ENCODE measurements around the gene CD63.
A peak's percentile ranks its signal among the peaks of the same experiment; 100 is the strongest.
"Not testable (repeated sequence)": the region's sequence is repeated elsewhere in the genome, so short reads cannot be mapped to it uniquely, and the experiment has no call there.

The CD63 gene, protein sequence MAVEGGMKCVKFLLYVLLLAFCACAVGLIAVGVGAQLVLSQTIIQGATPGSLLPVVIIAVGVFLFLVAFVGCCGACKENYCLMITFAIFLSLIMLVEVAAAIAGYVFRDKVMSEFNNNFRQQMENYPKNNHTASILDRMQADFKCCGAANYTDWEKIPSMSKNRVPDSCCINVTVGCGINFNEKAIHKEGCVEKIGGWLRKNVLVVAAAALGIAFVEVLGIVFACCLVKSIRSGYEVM

GRCh38 chr12:55728939-55729818 is at the start of gene CD63:
Gene CD63, minus strand, starts transcription at chr12:55729009. Its CDS starts 668 bp downstream, at chr12:55728341.
- DNase-seq: peak; percentile 89

DNA sequence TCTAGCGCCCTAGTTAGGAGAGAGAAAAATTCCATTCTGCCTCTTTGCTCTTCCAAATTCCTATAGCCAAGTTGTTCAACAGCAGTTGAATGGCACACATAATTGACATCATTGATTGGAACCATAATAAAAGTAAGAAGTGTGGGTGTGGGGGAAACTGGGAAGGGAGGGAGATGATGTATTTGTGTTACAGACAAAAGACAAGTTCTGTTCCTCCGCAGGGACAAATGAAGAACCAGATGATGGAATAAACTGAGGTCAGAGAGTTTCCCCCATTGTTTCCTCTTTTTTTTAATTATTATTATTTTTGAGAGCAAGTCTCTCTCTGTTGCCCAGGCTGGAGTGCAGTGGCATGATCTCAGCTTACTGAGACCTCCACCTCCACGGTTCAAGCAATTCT is 49.0 kb upstream of the CD63 start:
- DNase-seq: no peak

- DNase-seq: peak; percentile 89
Measured at GRCh38 chr12:55771736-55772135, 42.9 kb upstream of the CD63 start.

- DNase-seq: no peak
Measured at GRCh38 chr12:55767156-55767555, 38.3 kb upstream of the CD63 start.

DNA sequence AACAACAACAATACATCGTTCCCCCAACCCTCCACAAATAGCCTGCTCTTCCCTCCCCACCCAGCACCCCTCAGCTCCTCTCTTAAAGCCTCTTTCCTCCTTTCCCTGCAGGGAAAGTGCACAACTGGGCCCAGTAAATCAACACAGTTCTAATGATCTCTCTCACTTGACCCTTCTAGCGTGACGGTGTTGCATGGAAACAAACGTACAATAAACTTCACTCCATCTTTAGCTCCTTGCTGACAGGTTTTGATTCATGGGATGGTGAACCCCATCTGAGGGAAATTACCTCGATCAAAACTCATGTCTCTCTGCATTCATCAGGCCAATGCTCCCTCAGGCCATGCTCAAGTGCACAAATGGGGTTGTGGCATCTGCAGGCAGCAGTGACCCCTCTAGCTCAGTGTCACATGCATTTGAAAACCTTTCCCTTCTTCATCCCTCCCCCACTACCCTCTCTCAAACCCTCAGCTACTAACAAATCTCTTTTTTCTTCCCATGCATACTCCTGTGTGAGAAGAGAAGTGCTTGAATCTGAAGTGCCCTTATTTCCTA is 37.0 kb upstream of the CD63 start:
- DNase-seq: no peak

GRCh38 chr12:55762646-55763045 is 33.8 kb upstream of the CD63 start:
- DNase-seq: no peak

GRCh38 chr12:55760663-55761062 is 31.9 kb upstream of the CD63 start:
- DNase-seq: no peak

GRCh38 chr12:55758575-55758974 is 29.8 kb upstream of the CD63 start:
- not testable (repeated sequence) for DNase-seq

- no peak for DNase-seq
Measured at GRCh38 chr12:55757701-55758100, 28.9 kb upstream of the CD63 start.

DNA sequence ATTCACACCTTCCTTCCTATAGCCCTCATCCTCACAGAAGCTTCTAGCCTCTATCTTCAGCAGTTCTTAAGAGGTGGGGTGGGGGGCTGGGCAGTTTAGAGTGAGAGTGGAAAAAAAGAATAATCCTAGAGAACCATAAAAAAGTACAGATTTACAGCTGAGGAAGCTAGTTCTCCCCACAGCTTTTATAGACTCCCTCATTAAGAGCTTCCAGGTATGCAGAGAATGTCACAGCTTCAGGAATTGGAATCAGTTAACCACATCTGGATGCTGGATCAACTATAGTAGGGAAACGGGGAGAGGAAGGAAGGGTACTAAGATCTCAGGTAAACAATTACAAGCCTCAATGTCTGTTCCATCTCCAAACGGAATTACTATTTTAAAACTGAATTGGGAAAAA is 26.4 kb upstream of the CD63 start:
- no peak for DNase-seq

- DNase-seq: no peak
Measured at GRCh38 chr12:55748230-55748993, 19.6 kb upstream of the CD63 start.

- no peak for DNase-seq
Measured at GRCh38 chr12:55746913-55747231, 18.1 kb upstream of the CD63 start.

DNA sequence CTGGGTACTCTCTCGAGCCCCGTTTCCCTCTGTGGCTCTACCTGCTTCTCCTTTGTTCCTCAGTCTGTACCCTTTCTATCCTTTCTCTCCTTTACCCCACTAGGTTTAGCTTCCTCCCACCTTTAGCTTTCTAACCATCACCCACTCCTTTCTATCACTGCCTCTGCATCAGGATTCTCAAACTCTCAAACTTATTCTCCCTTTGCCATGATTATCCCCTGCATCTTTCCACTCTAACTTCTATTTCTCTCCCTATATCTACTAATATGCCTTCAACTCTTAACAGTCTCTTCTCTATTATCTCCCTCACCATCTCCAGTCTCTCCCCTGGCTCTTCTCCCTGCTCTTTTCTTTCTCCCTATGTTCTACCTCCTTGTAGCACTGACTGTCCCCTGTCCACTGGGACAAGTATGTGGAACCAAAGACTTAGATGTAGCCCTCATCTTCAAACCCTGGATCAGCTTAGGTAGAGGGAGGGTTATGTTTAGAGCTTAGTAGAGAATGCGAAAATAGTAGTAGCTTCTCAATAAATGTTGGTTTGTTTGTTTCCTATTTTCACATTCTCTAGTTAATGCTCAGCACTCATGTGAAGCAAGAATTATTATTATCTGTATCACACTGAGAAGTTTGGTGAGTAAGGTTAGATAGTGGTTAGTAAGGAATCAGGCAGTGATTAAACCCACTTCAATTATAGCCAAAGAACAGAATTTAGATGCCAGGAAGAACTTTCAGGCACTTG is 17.5 kb upstream of the CD63 start:
- no peak for DNase-seq

DNA sequence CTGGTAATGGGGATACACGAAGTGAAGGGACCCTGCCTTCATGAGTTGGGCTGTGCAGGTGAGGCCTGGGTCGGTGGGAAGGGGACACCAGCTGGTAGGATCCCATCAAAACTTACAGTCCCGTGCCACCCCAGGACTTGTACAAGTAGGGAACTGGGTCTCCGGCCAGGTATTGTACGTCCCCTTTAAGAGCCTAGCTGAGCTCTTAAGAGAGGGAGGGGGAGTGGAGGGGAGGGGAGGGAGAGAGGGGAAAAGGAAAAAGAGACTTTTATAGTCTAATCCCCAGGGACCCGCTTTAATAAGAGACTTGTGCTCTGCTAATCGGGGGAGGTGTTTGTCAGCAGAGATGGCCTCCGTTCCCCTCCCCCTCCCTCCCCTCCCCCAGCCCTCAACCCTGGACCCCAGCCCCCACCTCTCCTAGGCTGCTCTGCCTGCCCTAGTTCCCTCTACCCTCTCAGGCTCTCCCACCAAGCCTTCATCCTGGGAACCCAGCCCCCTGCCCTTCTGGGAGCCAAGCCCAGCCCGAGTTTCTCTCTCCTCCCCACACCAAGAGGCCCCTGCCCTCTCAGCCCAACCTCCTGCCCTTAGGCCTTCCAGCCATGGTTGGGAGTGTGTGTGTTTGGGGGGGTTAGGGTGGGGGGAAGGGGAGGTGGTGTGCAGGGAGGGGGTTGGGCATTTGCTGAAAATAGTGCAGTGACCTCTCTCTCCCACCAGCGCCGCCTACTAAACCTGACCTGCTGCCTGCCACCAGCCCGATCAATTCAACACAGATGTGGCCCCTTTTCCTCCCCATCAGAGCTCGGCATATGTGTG is 16.8 kb upstream of the CD63 start:
- DNase-seq: peak; percentile 56

DNA sequence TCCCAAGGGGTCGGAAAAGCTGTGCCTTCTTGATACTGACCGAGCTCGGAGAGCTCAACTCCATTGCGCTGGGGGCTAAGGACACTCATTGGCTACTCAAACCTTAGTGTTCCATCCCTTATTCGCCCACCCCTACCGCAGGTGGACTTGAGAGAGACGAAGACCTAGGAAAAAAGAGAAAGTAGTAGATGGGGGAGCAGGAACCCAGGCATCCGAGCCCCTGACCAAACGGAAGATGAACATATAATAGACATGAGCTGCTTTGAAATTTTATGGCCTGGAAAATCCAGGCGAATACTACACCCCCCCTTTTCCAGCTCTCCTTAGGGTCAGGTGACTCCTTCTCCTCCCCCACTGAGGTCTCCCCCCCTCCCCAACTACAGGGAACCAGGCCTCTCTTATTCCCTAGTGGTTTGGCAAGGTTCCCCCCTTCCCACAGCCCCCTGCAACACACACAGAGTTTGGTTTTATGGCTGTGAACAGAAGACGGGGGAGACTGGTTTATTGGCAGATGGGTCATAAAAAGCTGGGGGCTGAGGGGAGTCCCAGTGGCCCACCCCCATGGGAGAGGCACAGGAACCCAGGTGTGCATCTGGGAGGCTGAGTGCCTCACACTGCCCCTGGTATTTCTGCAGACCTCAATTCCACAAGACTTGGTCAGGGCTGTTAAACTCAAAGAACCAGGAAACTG is 15.7 kb upstream of the CD63 start:
- DNase-seq: peak; percentile 26

GRCh38 chr12:55743406-55744339 is 14.9 kb upstream of the CD63 start:
- DNase-seq: peak; percentile 57

DNA sequence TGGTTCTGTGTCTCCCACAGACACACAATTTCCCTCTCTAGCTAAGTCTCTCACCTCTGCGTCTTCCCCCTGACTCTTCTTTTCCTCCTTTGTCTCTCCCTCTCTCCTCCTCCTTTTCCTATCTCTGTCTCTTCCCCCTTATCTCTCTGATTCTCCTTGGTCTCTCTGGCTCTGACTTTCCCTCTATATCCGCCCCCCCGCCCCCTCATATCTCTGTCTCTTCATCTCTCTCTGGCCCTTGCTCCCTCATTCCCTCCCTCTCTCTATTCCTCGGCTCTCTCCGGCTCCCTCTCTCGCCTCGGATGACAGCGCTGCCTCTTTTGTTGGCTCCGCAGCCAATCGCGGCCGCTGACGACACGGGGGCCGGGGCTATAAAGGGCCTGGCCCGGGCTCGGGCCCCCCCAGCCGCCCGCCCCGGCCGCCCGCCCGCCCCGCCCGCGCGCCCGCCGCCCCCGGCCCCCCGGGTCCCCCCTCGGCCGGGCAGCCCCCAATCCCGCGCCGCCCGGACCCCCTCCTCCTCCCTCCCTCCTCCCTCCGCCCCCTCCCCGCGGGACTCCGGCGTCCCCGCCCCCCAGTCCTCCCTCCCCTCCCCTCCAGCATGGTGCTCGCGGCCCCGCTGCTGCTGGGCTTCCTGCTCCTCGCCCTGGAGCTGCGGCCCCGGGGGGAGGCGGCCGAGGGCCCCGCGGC is 14.1 kb upstream of the CD63 start, which contains the start of gene GDF11:
Gene GDF11, plus strand, starts transcription at position 404 of the 687 bp plus-strand sequence. Its CDS starts 195 bp downstream, at position 599.
- DNase-seq: peak; percentile 83

DNA sequence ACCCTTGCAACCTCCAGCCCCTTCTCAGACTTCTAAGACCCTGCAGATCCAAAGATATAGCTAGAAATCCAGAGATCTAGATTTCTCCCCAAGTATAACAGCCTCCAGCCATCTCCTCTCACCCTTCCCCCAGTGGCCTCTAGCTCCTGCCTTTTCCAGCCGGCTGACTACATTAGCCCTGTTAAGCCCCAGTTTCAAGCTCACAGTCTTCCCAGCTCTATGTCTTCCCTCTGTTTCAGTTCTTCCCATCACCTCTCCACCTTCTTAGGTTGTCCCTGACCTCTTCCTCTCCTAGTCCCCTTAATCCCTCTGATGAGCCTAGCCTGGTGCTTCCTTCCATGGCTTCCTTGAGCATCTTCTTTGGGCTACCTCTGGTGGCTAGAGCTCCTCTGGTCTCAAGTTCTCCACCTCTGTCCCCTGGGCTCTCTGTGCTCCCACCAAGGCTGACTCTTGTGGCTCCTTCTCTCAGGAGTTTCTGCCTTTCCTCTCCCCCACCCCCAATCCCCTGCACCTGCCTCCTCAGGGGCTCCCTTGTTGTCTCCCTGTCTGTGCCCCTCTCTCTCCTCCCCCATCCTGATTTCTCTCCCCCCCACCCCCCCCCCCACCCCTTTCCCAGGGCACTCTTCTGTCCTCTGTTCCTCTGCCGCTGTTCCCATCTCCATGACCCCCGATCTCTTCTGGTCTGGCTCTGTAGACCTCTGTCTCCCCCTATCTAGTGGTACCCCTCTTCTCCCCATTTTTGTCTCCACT is 13.3 kb upstream of the CD63 start:
- no peak for DNase-seq

DNA sequence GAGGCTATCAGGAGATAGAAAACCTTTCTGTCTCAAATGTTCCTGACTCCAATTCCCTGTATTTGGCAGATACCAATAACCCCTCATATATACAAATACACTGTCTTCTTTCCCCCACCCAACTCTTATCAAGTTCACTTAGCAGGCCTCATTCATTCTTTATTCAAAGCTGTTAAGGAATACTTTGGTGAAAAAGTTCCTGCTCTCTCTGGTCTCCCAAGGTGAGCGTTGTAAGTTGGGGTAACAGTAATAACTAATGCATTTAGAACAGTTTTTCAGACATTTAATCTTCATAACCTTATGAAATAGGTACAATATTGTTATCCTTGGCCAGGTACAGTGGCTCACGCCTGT is 10.2 kb upstream of the CD63 start:
- DNase-seq: no peak

Measured in NCI-H2171 treated with DMSO at 0.1 percent for 48 hours (cell line).